GM12801 (cell line): ENCODE measurements around the gene MIOX.

Experiments
- CTCF ChIP-seq: IDR thresholded peaks from one replicate; pipeline ENCODE4 v1.5.1; 2011; ENCODE audit warnings: control low read depth; ENCODE audit not compliant: insufficient read length; ENCODE audit errors: extremely low read depth

MIOX gene

DNA sequence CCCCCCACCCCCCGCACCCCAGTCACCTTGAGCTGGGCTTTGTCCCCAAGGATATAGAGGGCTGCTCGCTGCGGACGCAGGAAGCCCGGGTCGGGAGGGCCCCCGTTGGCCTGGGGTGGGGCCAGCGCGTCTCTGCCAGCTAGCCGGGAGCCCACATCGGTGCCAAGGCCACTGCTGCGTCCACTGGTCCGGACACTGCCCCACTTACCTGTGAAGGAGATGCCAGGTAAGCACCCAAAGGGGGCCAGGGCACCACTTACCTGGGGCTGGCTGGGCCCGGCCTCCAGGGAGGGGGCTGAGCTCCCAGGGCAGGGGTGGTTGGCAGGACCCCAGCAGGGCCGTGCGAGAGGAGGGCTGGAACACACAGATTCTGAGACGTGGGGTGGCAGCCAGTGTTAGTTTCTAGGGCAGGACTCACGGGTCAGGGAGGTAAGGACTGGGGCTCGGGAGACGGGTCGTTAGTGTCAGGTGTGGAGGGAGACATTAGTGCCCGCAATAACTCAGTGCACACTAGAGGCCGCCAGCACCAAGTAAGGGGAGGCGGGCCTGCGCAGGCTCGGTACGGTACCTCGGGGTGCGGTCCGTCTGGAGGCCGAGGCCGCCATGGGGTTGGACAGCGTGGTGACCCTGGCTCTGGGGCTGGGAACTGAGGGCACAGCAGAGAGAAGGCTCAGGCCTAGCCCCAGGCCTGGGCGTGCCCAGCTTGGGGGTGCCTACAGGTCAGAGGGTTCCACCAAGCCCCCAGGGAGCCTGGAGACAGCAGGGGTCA lies 30.0 kb upstream of the MIOX start:
- TF ChIP-seq CTCF = no peak

GRCh38 chr22:50459016-50459415 lies 27.6 kb upstream of the MIOX start:
- TF ChIP-seq CTCF = no peak

GRCh38 chr22:50459496-50460140 lies 27.0 kb upstream of the MIOX start:
- no peak for TF ChIP-seq CTCF

DNA sequence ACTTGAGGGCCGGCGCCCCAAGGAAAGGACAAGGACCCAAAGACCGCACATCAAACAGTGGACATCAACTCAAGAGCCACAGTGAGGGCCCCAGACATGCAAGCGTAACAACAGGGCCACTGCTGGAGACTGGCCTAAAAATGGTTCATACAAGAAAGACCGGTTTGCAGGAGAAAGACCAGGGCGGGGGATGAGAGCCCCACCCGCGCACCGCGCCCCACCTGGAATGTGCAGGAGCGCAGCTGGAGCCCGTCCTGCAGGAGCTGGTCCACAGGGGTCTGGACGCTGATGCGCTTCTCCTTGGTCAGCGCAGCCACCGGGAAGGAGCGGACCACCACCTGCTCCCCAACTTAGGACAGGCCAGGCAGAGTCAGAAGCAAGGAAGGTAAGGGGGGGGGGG lies 25.7 kb upstream of the MIOX start:
- TF ChIP-seq CTCF = no peak

GRCh38 chr22:50461536-50461935 lies 25.1 kb upstream of the MIOX start:
- TF ChIP-seq CTCF = no peak

GRCh38 chr22:50461979-50462540 lies 24.6 kb upstream of the MIOX start:
- no peak for TF ChIP-seq CTCF

GRCh38 chr22:50463188-50463900 lies 23.3 kb upstream of the MIOX start:
- no peak for TF ChIP-seq CTCF
